ENCODE results near the gene ANAPC15. TPM values are rescaled to one million over a fixed set of nuclear protein-coding genes. Genes with fewer than 3 reads are reported as not detected.

Gene ANAPC15
- total RNA-seq, 1 experiment from 2014 or later, result 75.4 TPM

GRCh38 chr11:72139500-72139899 lies 27.0 kb upstream of the ANAPC15 start (continued):
- TF ChIP-seq E2F4 (CRISPR knock-in tag; IDR thresholded peaks at IDR 0.05; ENCODE audit: borderline replicate concordance, low read depth) (no peak), IRF2 (CRISPR knock-in tag; IDR thresholded peaks at IDR 0.05; ENCODE audit: borderline replicate concordance, low read depth) (no peak), ZNF219 (CRISPR knock-in tag; IDR thresholded peaks at IDR 0.05; ENCODE audit: borderline replicate concordance) (no peak)

- Mint-ChIP-seq H3K27me3 (ENCODE audit: low read depth) (peaks cover 26% of the 10 kb centered on the region), H3K4me3 (no peak overlapping the region), H3K4me1 (no peaks in the 10 kb centered on the region), H3K27ac (no peak overlapping the region), H3K36me3 (no peaks in the 10 kb centered on the region), H3K9me3 (no peaks in the 10 kb centered on the region)
- ChIA-PET CTCF (no interaction called here), POLR2A (no interaction called here)
- no peak for DNase-seq (ENCODE audit: low spot score)
- no peak for ATAC-seq
- TF ChIP-seq ESRRA (CRISPR knock-in tag; IDR thresholded peaks at IDR 0.05; ENCODE audit: borderline replicate concordance) (no peak), CREB1 (CRISPR knock-in tag; IDR thresholded peaks at IDR 0.05) (no peak), ZNF532 (CRISPR knock-in tag; IDR thresholded peaks at IDR 0.05; ENCODE audit: borderline replicate concordance) (no peak), GTF2I (CRISPR knock-in tag; conservative IDR thresholded peaks at IDR 0.05) (no peak), HMGA2 (CRISPR knock-in tag; IDR thresholded peaks at IDR 0.05) (no peak), ZNF138 (CRISPR knock-in tag; conservative IDR thresholded peaks at IDR 0.05) (no peak), ZNF121 (CRISPR knock-in tag; IDR thresholded peaks at IDR 0.05) (no peak), STAT6 (CRISPR knock-in tag; conservative IDR thresholded peaks at IDR 0.05; ENCODE audit: low read depth) (no peak), KAT7 (CRISPR knock-in tag; IDR thresholded peaks at IDR 0.05; ENCODE audit: borderline replicate concordance) (no peak), E2F1 (CRISPR knock-in tag; IDR thresholded peaks at IDR 0.05) (no peak), CREM (CRISPR knock-in tag; IDR thresholded peaks at IDR 0.05) (no peak), NFATC4 (CRISPR knock-in tag; IDR thresholded peaks at IDR 0.05) (no peak), NR2C2 (CRISPR knock-in tag; IDR thresholded peaks at IDR 0.05) (no peak), NFYB (CRISPR knock-in tag; conservative IDR thresholded peaks at IDR 0.05; ENCODE audit: low read depth) (no peak)
These were observed 26.4 kb upstream of the ANAPC15 start for GRCh38 chr11:72138821-72139390.

Data from WTC11 (cell line).